Jurkat, Clone E6-1 (cell line): Measurements from ENCODE around the gene MAP3K12.
"Not testable (repeated sequence)": the region's sequence is repeated elsewhere in the genome, so short reads cannot be mapped to it uniquely, and the experiment has no call there.

Experiments used
- DNase-seq: peaks from one replicate; pipeline ENCODE4 v3.0.0-alpha.2; 2011; ENCODE audit warnings: low read depth, low spot score
- H3K4me3 ChIP-seq: 2 replicates; pipeline ENCODE4 v1.5.1; 2011; ENCODE audit warnings: mild to moderate bottlenecking, low read length, control low read depth, moderate library complexity

Gene MAP3K12

GRCh38 chr12:53496752-53497032, 2.6 kb downstream of the MAP3K12 start:
- DNase-seq = no peak
- no peak overlapping the region for H3K4me3 ChIP-seq

- H3K4me3 ChIP-seq = no peak overlapping the region
- DNase-seq = no peak
Observed at GRCh38 chr12:53495903-53496751, 3.1 kb downstream of the MAP3K12 start.

- no peak for DNase-seq
- H3K4me3 ChIP-seq = peak overlapping the region; percentile 69
Observed at GRCh38 chr12:53493610-53494391, 5.5 kb downstream of the MAP3K12 start.

DNA sequence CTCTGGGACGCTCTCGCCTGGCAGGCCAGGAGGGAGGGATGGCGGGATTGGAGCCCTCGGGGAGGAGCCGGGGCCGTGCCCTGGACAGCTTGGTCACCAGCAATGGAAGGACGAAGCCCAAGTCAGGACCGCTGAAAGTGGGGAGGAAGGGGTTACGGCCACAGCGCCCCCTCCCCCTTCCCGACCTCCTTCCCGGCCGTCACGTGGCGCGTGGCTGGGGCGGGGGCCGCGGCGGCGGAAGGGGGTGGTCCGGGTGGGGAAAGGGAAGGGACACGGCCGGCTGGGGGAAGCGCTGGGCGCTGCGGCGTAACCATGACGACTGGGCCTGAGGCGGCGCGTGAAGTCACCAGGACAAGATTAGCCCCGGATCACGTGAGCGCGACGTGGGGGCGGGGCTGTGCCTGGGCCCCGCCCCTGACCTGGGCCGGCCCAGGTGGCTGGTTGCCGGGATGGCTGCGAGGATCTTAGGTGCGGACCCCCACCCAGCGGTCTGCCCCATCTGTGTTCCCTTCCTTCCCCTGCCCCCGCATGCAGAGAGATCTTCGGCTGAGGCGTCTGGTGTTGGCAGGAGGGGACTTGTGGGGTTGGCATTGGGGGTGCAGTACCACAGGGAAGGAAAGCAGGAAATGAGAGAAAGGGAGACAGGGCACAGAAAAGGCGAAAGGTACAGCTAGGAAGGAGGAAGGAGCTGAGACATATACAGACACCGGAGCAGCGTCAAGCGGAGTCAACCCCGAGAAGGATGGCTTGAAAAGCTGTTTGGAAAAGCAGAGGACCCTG, 6.2 kb downstream of the MAP3K12 start:
- peak; percentile 69 for DNase-seq
- H3K4me3 ChIP-seq = peak overlapping the region; percentile 69

DNA sequence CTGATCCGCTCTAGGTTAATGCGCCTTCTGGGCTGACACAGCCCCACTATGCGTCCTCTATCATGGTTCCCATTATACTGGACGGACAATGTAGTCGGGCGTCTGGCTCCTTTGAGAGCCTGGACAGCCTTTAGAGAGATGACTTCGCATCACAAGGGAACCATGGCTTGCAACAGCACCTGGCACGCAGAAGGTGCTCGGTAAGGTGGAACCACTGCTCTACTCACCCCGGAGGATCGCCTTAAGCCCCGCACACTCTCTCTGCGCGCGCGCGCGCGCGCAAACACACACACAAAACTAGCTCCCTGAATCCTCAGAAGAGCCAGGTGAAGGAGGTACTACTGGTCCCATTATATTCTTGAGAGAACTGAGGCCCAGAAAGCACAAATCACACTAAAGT, 7.1 kb downstream of the MAP3K12 start:
- no peak for DNase-seq
- H3K4me3 ChIP-seq = no peak overlapping the region

DNA sequence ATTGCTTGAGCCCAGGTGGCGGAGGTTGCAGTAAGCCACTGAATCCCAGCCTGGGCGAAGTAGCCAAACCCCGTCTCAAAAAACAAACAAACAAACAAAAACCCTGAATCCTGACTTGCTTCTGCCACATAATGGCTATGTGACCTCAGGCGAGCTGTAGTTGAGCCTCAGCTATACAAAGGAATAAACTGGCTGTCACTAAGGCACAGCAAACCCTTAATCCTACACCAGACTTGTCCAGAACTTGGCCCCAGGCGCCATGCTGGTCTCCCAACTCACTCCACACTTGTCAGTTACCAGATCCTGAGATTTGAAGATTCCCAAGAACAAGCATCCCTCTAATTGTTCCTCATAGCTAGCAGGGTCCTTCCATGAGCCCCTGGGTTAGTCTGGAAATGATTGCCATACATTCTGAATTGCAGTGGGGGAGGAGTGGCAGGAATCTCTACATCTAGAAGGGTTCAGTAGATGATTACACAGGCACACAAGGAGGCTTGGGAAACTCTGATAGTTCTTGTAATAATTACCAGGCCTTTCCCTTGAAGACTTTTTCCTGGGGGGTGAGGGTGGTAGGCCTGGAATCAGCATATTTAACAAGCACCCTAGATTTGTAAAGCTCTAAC, 9.9 kb downstream of the MAP3K12 start:
- no peak for DNase-seq
- H3K4me3 ChIP-seq = no peak overlapping the region

DNA sequence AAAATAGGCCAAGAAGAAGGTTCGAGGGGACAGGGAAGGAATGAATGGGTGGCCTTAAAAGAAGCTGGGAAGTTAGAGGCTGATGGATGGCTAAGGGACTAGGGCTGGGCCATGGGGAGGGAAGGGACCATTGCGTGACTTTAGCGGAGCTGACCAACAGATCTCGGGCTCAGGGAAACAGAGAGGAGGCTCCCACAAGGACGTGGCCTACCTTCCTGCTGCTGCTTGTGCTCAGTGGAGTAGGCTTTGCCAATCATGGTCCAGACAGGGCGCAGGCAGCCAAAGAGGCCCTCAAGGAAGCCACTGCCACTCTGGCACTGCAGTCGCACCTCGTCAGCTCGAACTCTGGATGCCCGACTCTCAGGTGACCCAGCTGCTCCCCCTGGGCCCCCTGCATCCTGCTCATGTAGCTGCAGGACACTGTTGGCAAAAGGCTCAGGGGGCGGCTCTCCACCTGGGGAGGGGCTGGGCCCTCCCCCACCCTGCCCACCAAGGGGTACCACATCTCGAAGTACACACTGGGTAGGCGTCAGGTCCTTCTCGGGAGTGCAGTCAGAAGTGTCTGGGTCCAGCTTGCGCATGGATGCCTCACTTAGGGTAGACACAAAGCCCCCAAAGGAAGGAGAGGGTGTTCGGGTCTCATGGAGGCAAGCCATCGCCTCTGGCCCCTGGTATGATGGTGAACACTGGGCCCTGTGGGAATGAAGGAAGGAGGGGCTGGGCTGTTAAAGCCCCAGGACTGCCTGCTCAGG, 12.3 kb downstream of the MAP3K12 start:
- H3K4me3 ChIP-seq = no peak overlapping the region
- no peak for DNase-seq

GRCh38 chr12:53485955-53486735, 13.1 kb downstream of the MAP3K12 start:
- no peak overlapping the region for H3K4me3 ChIP-seq
- no peak for DNase-seq

DNA sequence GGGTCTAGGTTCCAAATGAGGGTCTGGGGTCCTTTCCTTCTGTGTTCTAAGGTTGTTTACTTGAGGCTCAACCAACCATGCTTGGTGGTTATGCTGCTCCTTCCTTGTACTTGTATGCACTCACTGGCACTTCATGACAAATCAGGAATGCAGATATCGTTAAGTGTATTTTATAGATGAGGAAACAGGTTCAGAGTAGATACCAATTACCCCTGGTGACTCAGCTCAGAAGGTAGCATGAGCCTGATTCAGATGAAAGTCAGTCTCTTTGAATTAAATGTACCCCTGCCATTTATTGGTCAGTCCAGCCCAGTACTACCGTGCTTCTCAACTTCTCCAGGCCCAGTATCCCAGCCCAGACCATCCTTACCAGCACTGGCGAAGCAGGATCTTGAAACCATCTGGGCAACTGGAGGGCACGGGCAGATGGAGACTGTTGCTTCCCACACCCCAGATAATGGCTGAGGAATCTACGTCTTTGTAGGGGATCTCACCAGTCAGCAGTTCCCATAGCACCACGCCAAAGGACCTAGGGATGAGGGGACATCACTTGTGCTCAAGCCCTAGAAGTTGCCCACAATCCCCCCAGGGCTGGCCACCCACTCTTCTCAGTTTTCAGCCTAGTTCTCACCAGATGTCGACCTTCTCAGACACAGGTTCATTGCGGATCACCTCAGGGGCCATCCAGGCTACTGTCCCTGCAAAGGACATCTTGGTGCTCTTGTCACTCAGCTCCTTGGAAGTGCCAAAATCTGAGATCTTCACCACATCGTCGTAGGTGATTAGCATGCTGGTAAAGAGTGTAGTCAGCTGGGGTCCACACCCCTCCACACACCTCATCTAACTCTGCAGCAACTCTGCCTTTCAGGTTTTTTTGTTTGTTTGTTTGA, 14.3 kb downstream of the MAP3K12 start:
- H3K4me3 ChIP-seq = no peak overlapping the region
- no peak for DNase-seq

GRCh38 chr12:53483979-53484377, 15.3 kb downstream of the MAP3K12 start:
- H3K4me3 ChIP-seq = no peak overlapping the region
- no peak for DNase-seq

DNA sequence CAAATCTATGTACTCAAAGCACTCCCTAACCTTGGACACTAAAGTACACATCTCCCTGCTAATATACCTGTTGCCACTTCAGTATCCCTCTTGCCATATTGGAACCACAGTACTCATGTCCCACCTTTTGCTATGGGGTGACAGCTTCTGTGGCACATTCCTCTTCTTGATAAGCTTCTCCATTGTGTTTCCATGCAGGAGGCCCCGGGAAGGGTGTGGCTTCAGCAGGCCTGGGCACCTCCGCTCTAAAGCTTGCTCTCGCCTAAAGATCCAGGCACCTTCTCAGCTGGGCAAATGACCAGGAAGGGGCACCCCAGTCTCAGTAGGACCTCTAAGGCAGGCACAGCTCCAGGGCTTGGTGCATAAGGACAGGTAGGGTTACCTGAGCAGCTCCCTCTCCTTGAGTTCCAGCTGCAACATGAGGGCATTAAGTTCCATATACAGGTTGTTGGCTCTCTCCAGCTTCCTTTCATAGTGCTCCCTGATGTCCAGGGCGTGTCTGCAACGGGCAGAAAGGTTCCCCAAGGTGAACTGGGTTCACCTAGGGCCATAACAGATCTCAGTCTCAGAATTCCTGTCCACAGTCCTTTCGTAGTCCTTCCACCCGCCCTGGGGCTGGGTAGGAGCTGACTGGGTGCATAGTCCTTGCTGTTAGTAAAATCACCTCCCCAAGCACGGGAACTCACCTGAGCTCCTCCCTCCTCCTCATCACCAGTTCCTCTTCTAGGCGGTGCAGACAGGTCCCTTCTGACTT, 15.9 kb downstream of the MAP3K12 start:
- no peak for DNase-seq
- no peak overlapping the region for H3K4me3 ChIP-seq

GRCh38 chr12:53482626-53483168, 16.6 kb downstream of the MAP3K12 start:
- H3K4me3 ChIP-seq = no peak overlapping the region
- DNase-seq = no peak

GRCh38 chr12:53481939-53482586, 17.2 kb downstream of the MAP3K12 start:
- H3K4me3 ChIP-seq = no peak overlapping the region
- DNase-seq = no peak

DNA sequence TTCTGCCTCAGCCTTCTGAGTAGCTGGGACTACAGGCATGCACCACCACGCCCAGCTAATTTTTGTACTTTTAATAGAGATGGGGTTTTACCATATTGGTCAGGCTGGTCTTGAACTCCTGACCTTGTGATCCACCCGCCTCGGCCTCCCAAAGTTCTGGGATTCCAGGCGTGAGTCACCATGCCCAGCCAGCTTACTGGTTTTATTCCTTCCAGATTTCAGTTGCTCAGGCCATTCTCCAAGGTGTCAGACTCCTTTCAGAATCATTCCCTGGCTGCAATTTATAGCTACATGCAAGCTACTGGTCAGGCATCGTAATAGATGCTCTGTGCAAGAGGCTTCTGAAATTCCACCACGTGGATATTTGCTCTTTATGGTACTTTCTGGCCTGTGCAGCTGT, 17.8 kb downstream of the MAP3K12 start:
- H3K4me3 ChIP-seq, DNase-seq: not testable (repeated sequence)

DNA sequence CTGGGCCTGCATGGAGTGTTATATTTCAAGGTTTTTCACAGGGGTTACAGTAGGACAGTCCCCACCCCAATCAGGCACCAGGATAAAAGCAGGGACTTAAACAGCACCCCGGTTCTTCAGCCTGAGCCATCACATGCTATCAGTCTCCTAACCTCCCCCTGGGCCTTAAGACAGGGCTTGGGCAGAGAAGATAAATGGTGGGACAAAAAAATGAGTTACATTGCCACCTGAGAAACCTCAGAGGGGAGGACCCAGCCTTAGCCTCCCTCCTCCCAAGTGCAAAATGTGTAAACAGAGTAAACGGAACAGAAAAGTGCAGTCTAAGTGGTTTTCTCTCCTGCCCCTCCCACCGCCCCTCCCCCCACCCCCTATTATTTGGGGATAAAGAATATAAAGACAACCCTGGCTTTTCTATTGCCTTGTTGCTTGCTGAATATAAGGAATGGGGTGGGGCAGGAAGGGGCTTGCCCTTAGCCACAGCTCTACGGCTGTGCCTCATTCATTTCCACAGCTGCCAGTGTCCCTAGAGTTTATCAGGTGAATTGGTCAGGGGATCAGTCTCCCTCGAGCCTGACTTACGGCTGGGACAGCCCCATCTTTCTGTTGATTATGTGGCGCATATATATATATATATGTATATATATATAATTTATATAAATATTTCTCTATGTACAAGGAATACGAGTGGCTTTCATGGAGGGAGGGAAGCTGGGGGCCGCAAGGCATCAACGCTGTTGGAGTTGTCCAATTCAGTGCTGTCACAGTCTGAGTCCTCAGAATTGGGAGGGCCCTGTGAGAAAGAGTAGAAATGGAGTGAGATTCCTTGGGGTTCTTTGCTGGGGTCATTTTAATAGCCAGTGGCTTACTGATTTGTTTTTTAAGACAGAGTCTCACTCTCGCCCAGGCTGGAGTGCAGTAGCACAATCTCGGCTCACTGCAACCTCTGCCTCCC, 18.5 kb downstream of the MAP3K12 start:
- no peak for DNase-seq
- no peak overlapping the region for H3K4me3 ChIP-seq
